ENCODE data around the gene MICALL1. TPM values are rescaled to one million over a fixed set of nuclear protein-coding genes. Genes with fewer than 3 reads are reported as not detected.

MICALL1 gene
- total and polyA plus RNA-seq, 9 of the 15 experiments (the other 6 are each of a cell fraction or from before 2014, with no cell fraction given) = 0.32 to 21.5 (median 6.1) TPM

DNA sequence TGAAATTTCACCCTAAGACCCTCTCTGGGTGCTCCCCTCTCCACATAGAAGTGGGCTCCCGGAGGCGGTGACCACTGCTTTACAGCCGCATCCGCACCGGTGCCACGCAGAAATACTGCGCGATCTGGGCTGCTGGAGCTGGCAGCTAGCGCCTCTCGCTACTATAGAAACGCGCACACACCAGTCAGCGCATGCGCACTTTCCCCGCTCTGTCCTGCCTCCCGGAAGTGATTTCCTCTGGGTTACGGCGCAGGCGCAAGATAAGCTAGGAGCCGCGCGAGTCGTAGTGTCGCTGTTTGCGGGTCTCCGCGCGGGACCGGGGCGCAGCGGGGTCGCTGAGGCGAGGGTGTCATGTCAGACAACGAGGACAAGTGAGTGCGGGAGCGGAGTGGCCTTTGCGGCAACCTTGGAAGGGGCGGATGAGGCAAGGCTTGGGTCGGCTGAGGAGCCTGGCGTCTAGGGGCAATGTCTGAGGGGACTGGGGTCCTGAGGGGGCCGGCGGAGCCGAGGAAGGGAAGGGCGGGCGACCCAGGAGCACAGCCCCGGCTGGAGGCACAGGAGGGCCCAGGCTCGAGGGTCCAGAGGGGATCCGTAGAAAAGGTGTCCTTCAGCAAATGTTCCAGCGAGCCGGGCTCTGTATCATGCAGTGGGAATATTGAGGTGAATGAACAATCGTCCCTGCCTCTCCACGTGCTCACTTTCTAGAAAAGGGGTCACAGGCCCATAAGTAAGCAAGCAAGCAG, 47.5 kb downstream of the MICALL1 start, which contains the start of the genes C22orf23 and POLR2F:
TSS of gene C22orf23 (minus strand) at position 165 of the 743 bp plus-strand sequence. CDS start 452 bp downstream, outside the sequence.
TSS of gene POLR2F (plus strand) at position 263 of the 743 bp plus-strand sequence. CDS start at position 352, 89 bp downstream.
- Histone ChIP-seq H3K36me3 (ENCODE audit: control insufficient read depth, insufficient read depth, low read length) (peaks cover 23% of the 10 kb centered on the region), H3K9me3 (replicated peaks; ENCODE audit: control insufficient read depth, insufficient read depth, low read depth, low read length) (no peaks in the 10 kb centered on the region), H3K27ac (ENCODE audit: extremely low read depth, low read depth, low read length) (peak within 1 kb of the TSS; percentile 82), H2AFZ (ENCODE audit: low read depth, low read length) (peak within 1 kb of the TSS; percentile 95), H3K4me1 (replicated peaks in 1 of 2; ENCODE audit: control insufficient read depth in 2 of 2, insufficient read depth in 2 of 2, low read length in 2 of 2) (peaks cover 7 to 20% of the 10 kb centered on the region in 2 experiments; a peak in 3 of 5 replicates), H3K9ac (ENCODE audit: insufficient read depth in 1 of 2, low read depth in 2 of 2, low read length in 2 of 2) (peak within 1 kb of the TSS; percentile 83 to 100), H3K9me1 (ENCODE audit: control insufficient read depth, insufficient read depth, low read length) (no peaks in the 10 kb centered on the region), H4K20me1 (replicated peaks; ENCODE audit: control insufficient read depth, insufficient read depth, low read length) (0 out of 2 replicates have a peak, but pooled peaks cover 3% of the 10 kb centered on the region), H3K27me3 (ENCODE audit: control insufficient read depth in 2 of 2, insufficient read depth in 2 of 2, low read length in 2 of 2) (no peaks in the 10 kb centered on the region), H3K4me2 (ENCODE audit: insufficient read depth, low read length) (peak within 1 kb of the TSS; percentile 98), H3K79me2 (ENCODE audit: control insufficient read depth, insufficient read depth, low read length) (peaks cover 27% of the 10 kb centered on the region), H3K4me3 (peak within 1 kb of the TSS; percentile 82)
- ATAC-seq (peak; percentile 92), FAIRE-seq (peak; percentile 94), DNase-seq (ENCODE audit: extremely low read depth in 1 of 4, low spot score in 3 of 4) (peak; percentile 92 to 95 (median 94))
- in situ Hi-C loops (cut with MboI) (no loop called here), intact Hi-C loops (cut with micrococcal nuclease) (loop anchor here (10.0 kb wide), 1 partner anchor 71 kb away; no protein-coding TSS in a partner anchor)
- CTCF ChIA-PET (ENCODE audit: low intra/inter-chr PET ratio) = no interaction called here
- under 1% methylated on average over 34 of the region's 52 CpGs for WGBS (ENCODE audit: insufficient coverage, low coverage, missing lambda C conversion rate)
- POLR2A ChIA-PET = interaction anchor here (0.6 to 1.3 kb wide), 7 partner anchors 11 to 480 kb away, joined by 3 to 8 read pairs (median 5); partner anchors contain the start of gene ANKRD54
- TSS peak; percentile 74 for BruUV-seq (replicated peaks)
- TF ChIP-seq GABPB1 (CRISPR knock-in tag; IDR thresholded peaks at IDR 0.05) (peak; percentile 87), ATF7 (IDR thresholded peaks at IDR 0.05) (0 out of 2 replicates have a peak, but pooled peaks have one; percentile 18), PHF20 (IDR thresholded peaks at IDR 0.05; ENCODE audit: partially characterized antibody) (peak; percentile 62), ZNF766 (CRISPR knock-in tag; conservative IDR thresholded peaks at IDR 0.05) (no peak), SLC30A9 (CRISPR knock-in tag; IDR thresholded peaks at IDR 0.05) (no peak), PRPF4 (IDR thresholded peaks at IDR 0.05; ENCODE audit: insufficient read depth, low read depth, low read length, poor library complexity, severe bottlenecking) (no peak), HCFC1 (IDR thresholded peaks at IDR 0.05; ENCODE audit: low read depth, low read length) (peak; percentile 37), KDM5B (IDR thresholded peaks at IDR 0.05; ENCODE audit: insufficient replicate concordance, low read depth, low read length) (peak; percentile 84), CTCF (IDR thresholded peaks at IDR 0.05 in 2 of 3, conservative IDR thresholded peaks at IDR 0.05 in 1 of 3; ENCODE audit: insufficient read depth in 2 of 3, low read depth in 1 of 3, low read length in 3 of 3) (0 out of 6 replicates have a peak, but pooled peaks of 1 of the 3 experiments have one; percentile 10)
- TF ChIP-seq, protein P1, sequence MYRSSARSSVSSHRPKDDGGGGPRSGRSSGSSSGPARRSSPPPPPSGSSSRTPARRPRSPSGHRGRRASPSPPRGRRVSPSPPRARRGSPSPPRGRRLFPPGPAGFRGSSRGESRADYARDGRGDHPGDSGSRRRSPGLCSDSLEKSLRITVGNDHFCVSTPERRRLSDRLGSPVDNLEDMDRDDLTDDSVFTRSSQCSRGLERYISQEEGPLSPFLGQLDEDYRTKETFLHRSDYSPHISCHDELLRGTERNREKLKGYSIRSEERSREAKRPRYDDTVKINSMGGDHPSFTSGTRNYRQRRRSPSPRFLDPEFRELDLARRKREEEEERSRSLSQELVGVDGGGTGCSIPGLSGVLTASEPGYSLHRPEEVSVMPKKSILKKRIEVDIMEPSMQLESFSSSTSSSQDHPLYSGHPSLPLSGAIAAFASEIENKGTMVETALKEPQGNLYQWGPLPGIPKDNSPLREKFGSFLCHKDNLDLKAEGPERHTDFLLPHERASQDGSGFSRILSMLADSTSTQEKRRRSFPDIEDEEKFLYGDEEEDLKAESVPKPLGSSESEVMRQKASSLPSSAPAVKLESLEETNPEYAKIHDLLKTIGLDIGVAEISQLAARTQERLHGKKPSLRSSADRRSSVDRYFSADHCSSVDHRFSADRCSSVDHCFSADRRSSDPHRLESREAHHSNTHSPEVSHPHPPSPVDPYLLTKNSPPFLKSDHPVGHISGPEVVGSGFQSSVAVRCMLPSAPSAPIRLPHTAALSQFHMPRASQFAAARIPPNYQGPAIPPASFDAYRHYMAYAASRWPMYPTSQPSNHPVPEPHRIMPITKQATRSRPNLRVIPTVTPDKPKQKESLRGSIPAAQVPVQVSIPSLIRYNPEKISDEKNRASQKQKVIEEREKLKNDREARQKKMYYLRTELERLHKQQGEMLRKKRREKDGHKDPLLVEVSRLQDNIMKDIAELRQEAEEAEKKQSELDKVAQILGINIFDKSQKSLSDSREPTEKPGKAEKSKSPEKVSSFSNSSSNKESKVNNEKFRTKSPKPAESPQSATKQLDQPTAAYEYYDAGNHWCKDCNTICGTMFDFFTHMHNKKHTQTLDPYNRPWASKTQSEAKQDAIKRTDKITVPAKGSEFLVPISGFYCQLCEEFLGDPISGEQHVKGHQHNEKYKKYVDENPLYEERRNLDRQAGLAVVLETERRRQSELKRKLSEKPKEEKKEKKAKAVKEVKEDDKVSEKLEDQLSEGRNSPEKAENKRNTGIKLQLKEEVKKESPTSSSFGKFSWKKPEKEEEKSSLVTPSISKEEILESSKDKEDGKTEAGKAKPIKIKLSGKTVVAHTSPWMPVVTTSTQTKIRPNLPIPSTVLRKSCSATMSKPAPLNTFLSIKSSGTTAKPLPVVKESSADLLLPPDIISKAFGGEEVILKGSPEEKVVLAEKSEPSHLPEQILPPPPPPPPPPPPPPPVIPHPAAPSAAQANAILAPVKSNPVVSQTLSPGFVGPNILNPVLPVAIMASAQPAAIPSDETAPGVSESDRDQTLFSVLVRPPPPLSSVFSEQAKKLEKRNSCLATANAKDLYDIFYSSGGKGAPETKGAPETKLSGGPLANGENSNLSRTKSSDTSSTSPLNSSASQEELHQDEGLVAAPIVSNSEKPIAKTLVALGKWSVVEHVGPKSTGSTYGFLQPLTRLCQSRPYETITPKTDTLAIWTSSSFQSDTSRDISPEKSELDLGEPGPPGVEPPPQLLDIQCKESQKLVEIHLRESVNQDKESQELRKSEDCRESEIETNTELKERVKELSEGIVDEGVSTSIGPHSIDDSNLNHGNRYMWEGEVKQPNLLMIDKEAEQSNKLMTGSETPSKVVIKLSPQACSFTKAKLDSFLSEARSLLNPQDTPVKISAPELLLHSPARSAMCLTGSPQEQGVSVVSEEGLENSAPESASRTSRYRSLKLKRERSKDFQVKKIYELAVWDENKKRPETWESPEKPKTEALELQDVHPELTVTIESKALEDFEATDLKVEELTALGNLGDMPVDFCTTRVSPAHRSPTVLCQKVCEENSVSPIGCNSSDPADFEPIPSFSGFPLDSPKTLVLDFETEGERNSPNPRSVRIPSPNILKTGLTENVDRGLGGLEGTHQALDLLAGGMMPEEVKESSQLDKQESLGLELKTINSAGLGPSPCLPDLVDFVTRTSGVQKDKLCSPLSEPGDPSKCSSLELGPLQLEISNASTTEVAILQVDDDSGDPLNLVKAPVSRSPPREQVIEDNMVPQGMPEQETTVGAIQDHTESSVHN (IDR thresholded peaks at IDR 0.05; ENCODE audit: borderline replicate concordance in 1 of 2, low read depth in 1 of 2) = no peak

Data from K562 (cell line).